ENCODE data around the gene RBM39.
"Not testable (repeated sequence)": the region's sequence is repeated elsewhere in the genome, so short reads cannot be mapped to it uniquely, and the experiment has no call there.

Gene RBM39

GRCh38 chr20:35741892-35742740 lies at the start of gene RBM39:
TSS of gene RBM39 (minus strand) at chr20:35742260. CDS start at chr20:35740874, 1,386 bp downstream.
- DNase-seq = peak; percentile 98

GRCh38 chr20:35791821-35792220 lies 49.8 kb upstream of the RBM39 start:
- no peak for DNase-seq

GRCh38 chr20:35791097-35791496 lies 49.0 kb upstream of the RBM39 start:
- no peak for DNase-seq

GRCh38 chr20:35788796-35789195 lies 46.7 kb upstream of the RBM39 start:
- DNase-seq = no peak

- DNase-seq = not testable (repeated sequence)
These were observed 43.5 kb upstream of the RBM39 start for GRCh38 chr20:35785541-35785940.

GRCh38 chr20:35783811-35784210 lies 41.8 kb upstream of the RBM39 start:
- DNase-seq = not testable (repeated sequence)

- DNase-seq = no peak
These were observed 34.5 kb upstream of the RBM39 start for GRCh38 chr20:35776513-35777101.

- DNase-seq = no peak
These were observed 32.3 kb upstream of the RBM39 start for GRCh38 chr20:35774391-35774790.

GRCh38 chr20:35773154-35773751 lies 31.2 kb upstream of the RBM39 start:
- no peak for DNase-seq

- DNase-seq = no peak
These were observed 30.6 kb upstream of the RBM39 start for GRCh38 chr20:35772563-35773058.

- peak; percentile 81 for DNase-seq
These were observed 29.9 kb upstream of the RBM39 start, which contains the start of gene PHF20 for GRCh38 chr20:35771689-35772562. TSS of gene PHF20 (plus strand) at chr20:35772015. CDS start at chr20:35801523, 29,508 bp downstream.

- DNase-seq = no peak
These were observed 29.3 kb upstream of the RBM39 start for GRCh38 chr20:35771367-35771688.

GRCh38 chr20:35768731-35769664 lies 26.9 kb upstream of the RBM39 start:
- no peak for DNase-seq

GRCh38 chr20:35767683-35768481 lies 25.8 kb upstream of the RBM39 start:
- no peak for DNase-seq

GRCh38 chr20:35766843-35767242 lies 24.8 kb upstream of the RBM39 start:
- DNase-seq = no peak

GRCh38 chr20:35764936-35765335 lies 22.9 kb upstream of the RBM39 start:
- not testable (repeated sequence) for DNase-seq

GRCh38 chr20:35762461-35762860 lies 20.4 kb upstream of the RBM39 start:
- DNase-seq = no peak

GRCh38 chr20:35761548-35761947 lies 19.5 kb upstream of the RBM39 start:
- not testable (repeated sequence) for DNase-seq

GRCh38 chr20:35757098-35757705 lies 15.1 kb upstream of the RBM39 start:
- DNase-seq = no peak

- DNase-seq = no peak
These were observed 14.3 kb upstream of the RBM39 start for GRCh38 chr20:35756404-35756803.
